HEK293 (cell line): ENCODE measurements around the gene ITGAL.
"Not testable (repeated sequence)": the region's sequence is repeated elsewhere in the genome, so short reads cannot be mapped to it uniquely, and the experiment has no call there.

Source experiments
- GLI2 ChIP-seq: fragments of 450-650 bp; formaldehyde crosslinking; IDR thresholded peaks from 2 replicates; pipeline ENCODE4; 2017; ENCODE audit warnings: missing biosample characterization, missing genetic modification characterization, low read depth, borderline replicate concordance
- IKZF3 ChIP-seq: fragments of 450-650 bp; IDR thresholded peaks from 2 replicates; pipeline ENCODE4 v1.5.0; 2018; ENCODE audit warnings: missing biosample characterization, mild to moderate bottlenecking, missing genetic modification characterization, moderate library complexity
- MYNN ChIP-seq: fragments of 450-650 bp; formaldehyde crosslinking; IDR thresholded peaks from 2 replicates; pipeline ENCODE4 v1.5.1; 2016; ENCODE audit warnings: missing biosample characterization, missing genetic modification characterization, borderline replicate concordance
- SP2 ChIP-seq: fragments of 450-650 bp; formaldehyde crosslinking; IDR thresholded peaks from 2 replicates; pipeline ENCODE4 v1.5.1; 2016; ENCODE audit warnings: missing biosample characterization, missing genetic modification characterization
- YY1 ChIP-seq: fragments of 450-650 bp; formaldehyde crosslinking; IDR thresholded peaks from 2 replicates; pipeline ENCODE4 v1.5.1; 2018; ENCODE audit warnings: missing biosample characterization, missing genetic modification characterization
- ZNF138 ChIP-seq: fragments of 450-650 bp; formaldehyde crosslinking; IDR thresholded peaks from 2 replicates; pipeline ENCODE4 v1.5.1; 2016; ENCODE audit warnings: missing biosample characterization, missing genetic modification characterization, borderline replicate concordance
- ZNF449 ChIP-seq: fragments of 450-650 bp; formaldehyde crosslinking; IDR thresholded peaks from 2 replicates; pipeline ENCODE4 v1.5.1; 2017; ENCODE audit warnings: missing biosample characterization, mild to moderate bottlenecking, missing genetic modification characterization, moderate library complexity
- ZNF768 ChIP-seq: fragments of 450-650 bp; formaldehyde crosslinking; IDR thresholded peaks from 2 replicates; pipeline ENCODE4 v1.5.1; 2018; ENCODE audit warnings: missing biosample characterization, mild to moderate bottlenecking, missing genetic modification characterization
- ZNF777 ChIP-seq: fragments of 450-650 bp; formaldehyde crosslinking; IDR thresholded peaks from 2 replicates; pipeline ENCODE4 v1.5.1; 2017; ENCODE audit warnings: missing biosample characterization, missing genetic modification characterization, borderline replicate concordance
- TF ChIP-seq, protein P1 (sequence below): fragments of 450-650 bp; formaldehyde crosslinking; IDR thresholded peaks from 2 replicates; pipeline ENCODE4 v1.5.1; 2016; ENCODE audit warnings: missing biosample characterization, missing genetic modification characterization

DNA sequence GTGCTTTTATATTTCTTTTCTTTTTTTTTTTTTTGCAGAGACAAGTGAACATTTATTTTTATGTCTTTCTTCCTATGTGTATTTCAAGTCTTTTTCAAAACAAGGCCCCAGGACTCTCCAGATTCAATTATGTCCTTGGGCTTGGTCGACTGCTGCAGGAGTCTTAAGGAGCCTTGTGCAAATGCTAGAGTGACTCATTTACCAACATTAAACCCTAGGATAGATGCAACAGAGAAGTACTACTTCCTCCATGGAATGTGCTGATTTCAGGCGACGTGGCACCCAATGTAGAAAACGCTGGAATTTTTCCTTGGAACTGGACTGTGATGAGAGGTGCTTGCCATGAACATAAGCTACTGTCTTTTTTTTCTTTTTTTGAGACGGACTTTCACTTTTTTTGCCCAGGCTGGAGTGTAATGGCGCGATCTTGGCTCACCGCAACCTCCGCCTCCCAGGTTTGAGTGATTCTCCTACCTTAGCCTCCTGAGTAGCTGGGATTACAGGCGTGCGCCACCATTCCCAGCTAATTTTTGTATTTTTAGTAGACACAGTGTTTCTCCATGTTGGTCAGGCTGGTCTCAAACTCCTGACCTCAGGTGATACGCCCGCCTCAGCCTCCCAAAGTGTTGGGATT lies 64.0 kb downstream of the ITGAL start:
- TF ChIP-seq, protein P1, sequence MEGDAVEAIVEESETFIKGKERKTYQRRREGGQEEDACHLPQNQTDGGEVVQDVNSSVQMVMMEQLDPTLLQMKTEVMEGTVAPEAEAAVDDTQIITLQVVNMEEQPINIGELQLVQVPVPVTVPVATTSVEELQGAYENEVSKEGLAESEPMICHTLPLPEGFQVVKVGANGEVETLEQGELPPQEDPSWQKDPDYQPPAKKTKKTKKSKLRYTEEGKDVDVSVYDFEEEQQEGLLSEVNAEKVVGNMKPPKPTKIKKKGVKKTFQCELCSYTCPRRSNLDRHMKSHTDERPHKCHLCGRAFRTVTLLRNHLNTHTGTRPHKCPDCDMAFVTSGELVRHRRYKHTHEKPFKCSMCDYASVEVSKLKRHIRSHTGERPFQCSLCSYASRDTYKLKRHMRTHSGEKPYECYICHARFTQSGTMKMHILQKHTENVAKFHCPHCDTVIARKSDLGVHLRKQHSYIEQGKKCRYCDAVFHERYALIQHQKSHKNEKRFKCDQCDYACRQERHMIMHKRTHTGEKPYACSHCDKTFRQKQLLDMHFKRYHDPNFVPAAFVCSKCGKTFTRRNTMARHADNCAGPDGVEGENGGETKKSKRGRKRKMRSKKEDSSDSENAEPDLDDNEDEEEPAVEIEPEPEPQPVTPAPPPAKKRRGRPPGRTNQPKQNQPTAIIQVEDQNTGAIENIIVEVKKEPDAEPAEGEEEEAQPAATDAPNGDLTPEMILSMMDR (tag by site-specific recombination) = not testable (repeated sequence)
- not testable (repeated sequence) for TF ChIP-seq MYNN (tag by site-specific recombination); YY1 (tag by site-specific recombination); ZNF777 (tag by site-specific recombination); GLI2 (tag by site-specific recombination); ZNF449; ZNF138 (tag by site-specific recombination); SP2 (tag by site-specific recombination); ZNF768 (tag by site-specific recombination); IKZF3 (tag by site-specific recombination)
